Breast epithelium (tissue), 3 donors: ENCODE measurements around the gene OSR1.

Experiments
- CTCF ChIP-seq, 3 donors: fragments of 450-650 bp; IDR thresholded peaks; one replicate each; pipeline ENCODE4 v1.5.1; 2016 to 2017; ENCODE audit warnings: antibody characterized with exemption in 3 of 3, mild to moderate bottlenecking in 3 of 3, moderate library complexity in 3 of 3
- POLR2AphosphoS5 ChIP-seq, 3 donors: sonication (generic); formaldehyde crosslinking; IDR thresholded peaks; one replicate each; pipeline ENCODE4 v1.6.1; 2017; ENCODE audit warnings: antibody characterized with exemption in 3 of 3

GRCh38 chr2:19329445-19329844, 29.0 kb downstream of the OSR1 start:
- TF ChIP-seq CTCF (IDR thresholded peaks at IDR 0.05) (no peak), POLR2AphosphoS5 (IDR thresholded peaks at IDR 0.05) (no peak)
